ENCODE measurements around the gene NLRP1.
A peak's percentile ranks its signal among the peaks of the same experiment; 100 is the strongest.

Gene NLRP1

GRCh38 chr17:5511401-5512225 lies 72.7 kb downstream of the NLRP1 start:
- no peak for DNase-seq

- no peak for DNase-seq
Observed at GRCh38 chr17:5510771-5511170, 73.5 kb downstream of the NLRP1 start.

DNA sequence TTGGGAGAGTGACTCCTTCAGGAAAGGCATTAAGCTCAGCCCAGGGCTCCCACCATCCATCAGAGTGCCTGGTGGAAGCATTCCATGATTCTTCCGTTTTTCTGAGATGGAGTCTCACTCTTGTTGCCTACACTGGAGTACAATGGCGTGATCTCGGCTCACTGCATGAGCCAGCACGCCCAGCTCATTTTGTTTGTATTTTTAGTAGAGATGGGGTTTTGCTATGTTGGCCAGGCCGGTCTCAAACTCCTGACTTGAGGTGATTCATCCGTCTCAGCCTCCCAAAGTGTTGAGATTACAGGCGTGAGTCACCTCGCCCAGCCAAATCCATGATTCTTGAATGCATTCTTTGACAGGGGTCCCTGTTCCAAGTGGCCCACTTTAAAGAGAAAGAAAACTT lies 74.8 kb downstream of the NLRP1 start:
- no peak for DNase-seq

GRCh38 chr17:5508810-5509209 lies 75.5 kb downstream of the NLRP1 start:
- DNase-seq, result no peak

DNA sequence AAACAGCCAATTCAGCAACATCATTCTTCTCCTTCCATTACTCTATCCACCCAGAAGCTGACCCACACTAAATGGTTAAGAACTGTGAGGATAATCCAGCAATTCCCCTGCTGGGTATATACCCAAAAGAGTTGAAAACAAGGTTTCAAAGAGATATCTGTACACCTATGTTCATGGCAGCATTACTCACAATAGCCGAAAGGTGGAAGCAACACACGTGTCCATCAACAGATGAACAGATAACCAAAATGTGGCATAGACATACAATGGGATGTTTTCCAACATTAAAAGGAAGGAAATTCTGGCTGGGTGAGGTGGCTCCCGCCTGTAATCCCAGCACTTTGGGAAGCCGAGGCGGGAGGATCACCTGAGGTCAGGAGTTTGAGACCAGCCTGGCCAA lies 78.0 kb downstream of the NLRP1 start:
- no peak for DNase-seq

GRCh38 chr17:5502552-5502951 lies 81.8 kb downstream of the NLRP1 start:
- no peak for DNase-seq

DNA sequence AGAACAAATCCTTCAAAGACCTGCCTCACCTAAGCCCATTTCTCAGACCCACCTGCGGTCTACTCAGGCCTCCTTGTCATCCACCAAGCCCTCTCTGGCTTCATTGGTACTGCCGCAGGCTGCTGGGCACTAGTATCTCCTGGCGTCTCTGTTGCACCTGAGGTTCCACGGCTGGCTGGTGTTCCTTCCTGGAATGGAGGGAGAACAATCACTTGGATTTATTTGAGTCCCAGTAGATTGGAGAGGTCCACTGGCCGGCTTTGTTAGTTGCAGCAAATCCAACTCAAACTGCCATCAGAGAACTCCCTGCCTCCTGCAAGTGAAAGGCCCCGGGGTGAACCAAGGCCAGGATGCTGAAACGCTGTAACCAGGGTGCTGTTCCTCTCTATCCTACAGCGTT lies 82.6 kb downstream of the NLRP1 start:
- no peak for DNase-seq

DNA sequence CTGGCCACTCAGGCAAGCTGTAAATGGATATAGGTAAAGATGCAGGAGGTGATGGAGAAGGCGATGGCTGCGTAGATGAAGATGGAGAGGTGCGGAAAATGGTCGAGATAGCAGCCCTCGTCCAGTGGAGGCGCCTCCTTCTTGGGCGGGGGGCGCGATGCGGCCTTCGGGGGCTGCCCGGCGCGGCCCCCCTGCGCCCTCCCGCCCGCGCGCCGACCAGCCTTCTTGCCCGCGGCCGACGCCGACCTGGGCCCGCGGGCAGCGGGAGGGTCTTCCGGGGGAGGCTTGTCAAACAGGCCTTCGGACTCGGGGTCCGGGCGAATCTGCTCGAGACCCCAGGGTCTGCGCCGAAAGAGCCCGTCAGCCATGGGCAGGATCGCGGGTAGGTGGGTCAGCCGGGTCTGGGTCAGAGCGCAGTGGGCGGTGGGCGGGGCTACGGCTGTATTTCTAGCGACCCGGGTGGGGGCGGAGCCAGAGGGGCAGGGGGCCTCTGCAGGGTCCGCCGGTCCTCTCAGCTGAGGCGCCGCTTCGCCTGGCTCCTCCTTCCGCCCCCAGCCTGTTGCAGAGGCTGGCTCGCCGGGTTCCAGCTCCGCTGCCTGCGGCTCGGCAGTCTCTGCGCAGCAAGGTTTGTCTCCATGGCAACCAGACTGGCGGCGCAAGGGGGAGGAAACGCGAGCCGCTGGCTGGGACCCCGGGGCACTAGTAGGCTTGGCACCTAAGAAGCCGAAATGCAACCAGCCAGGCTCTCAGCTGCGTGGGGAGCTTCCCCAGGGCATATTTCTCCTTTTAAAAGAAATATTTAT lies 83.5 kb downstream of the NLRP1 start:
- peak; percentile 57 for DNase-seq

GRCh38 chr17:5500247-5500588 lies 84.1 kb downstream of the NLRP1 start:
- DNase-seq, result no peak

GRCh38 chr17:5499476-5500231 lies 84.7 kb downstream of the NLRP1 start:
- DNase-seq, result no peak

DNA sequence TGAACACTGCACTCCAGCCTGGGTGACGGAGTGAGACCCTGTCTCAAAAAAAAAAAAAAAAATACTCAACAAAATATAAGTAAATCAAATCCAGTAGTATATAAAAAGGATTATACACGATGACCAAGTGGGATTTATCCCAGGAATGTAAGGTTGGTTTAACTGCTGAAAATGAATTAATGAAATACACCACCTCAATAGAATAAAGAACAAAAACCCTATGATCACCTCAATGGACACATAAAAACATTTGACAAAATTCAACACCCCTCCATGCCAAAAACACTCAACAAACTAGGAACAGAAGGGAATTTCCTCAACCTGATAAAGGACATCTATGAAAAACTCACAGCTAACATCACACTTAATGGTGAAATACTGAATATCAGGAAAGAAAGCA lies 91.3 kb downstream of the NLRP1 start:
- no peak for DNase-seq

- DNase-seq, result no peak
Observed at GRCh38 chr17:5488752-5489151, 95.6 kb downstream of the NLRP1 start.

- DNase-seq, result peak; percentile 95
Observed at GRCh38 chr17:5486206-5487124, 97.8 kb downstream of the NLRP1 start, which contains the start of gene MIS12. Gene MIS12 (plus strand): TSS chr17:5486566. CDS start chr17:5488863, 2,297 bp downstream.

GRCh38 chr17:5485270-5486205 lies 98.8 kb downstream of the NLRP1 start, which contains the start of gene DERL2:
Gene DERL2 (minus strand): TSS chr17:5486178. CDS start chr17:5486161, 17 bp downstream.
- no peak for DNase-seq

- DNase-seq, result no peak
Observed at GRCh38 chr17:5481451-5481850, 102.9 kb downstream of the NLRP1 start.

DNA sequence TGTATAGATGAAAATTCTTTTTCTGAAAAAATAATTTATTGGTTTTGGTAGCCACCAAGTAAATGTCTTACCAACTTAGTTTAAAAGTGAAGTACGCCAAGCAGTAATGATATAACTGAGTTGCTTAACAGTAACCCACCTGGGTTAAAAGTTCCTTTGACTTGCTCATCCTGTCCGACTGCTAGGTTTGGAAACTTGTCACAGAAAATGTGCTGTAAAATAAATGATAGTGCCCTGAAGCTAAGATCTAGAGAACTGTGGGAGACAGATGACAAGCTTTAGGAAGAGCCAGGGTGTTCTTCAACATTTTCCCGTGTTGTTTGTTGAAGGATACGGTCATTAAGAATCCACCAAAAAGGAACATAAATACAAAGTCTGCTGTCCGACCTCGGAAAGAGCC lies 103.3 kb downstream of the NLRP1 start:
- DNase-seq, result no peak

DNA sequence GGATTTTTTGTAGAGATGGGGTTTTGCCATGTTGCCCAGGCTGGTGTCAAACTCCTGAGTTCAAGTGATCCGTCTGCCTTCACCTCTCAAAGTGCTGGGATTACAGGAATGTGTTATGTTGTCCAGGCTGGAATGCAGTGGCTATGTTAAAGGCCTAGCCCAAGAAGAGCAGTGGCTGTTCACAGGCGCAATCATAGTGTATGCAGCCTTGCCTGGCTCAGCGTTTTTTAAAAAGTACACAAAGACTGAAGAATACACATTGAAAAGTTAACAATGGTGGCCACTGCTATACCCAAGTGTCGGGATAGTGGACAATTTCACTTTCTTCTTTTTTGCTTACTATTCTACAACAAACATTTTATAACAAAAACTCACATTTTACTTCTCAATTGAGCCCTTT lies 105.3 kb downstream of the NLRP1 start:
- DNase-seq, result no peak

DNA sequence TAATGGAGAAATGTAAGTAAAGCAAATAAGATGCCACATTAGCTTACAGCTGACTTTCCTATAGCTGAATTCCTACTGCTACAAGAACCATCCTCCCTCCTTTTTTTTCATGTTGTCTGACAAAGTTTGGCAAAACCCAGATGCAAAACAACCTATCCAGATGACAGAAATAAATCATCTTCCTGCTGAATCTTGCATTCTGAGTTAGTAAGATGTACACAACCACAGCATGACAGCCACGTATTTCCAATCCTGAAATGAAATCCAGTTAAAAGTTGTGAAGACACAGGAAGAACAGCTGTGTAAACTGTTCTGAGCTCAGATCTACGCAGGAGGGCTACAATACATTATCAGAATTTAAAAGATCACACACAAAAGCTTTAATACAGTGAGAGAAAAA lies 110.4 kb downstream of the NLRP1 start:
- DNase-seq, result no peak

- DNase-seq, result no peak
Observed at GRCh38 chr17:5472511-5472910, 111.8 kb downstream of the NLRP1 start.

GRCh38 chr17:5468075-5468473 lies 116.2 kb downstream of the NLRP1 start:
- no peak for DNase-seq

DNA sequence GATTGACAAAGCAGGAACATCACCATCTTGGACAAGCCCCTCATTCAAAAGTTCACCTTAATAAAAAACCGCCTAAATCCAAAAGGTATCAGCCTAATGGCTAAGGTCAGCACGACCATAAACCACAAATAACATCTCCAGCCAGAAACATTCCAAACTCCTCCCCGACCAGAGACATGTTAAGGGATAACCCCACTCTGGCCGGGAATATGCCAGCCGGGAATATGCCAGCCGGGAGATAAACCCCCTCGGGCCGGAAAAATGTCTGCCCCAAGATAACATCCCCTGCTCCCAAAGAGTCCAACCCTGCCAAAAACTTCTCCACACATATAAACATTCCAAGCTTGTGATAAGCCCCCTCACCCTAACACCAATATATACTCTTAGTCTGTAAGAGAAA lies 116.9 kb downstream of the NLRP1 start:
- DNase-seq, result no peak

Data from activated effector memory CD4-positive, alpha-beta T cell treated with Interleukin-2 at 50 U/mL for 16 hours (primary cell).